NCI-H1105 treated with DMSO at 0.1 percent for 48 hours (cell line): Measurements from ENCODE around the gene FEN1.

Experiments
- DNase-seq: peaks from one replicate; lab custom pipeline; 2025; lab: John Stamatoyannopoulos, UW

Gene FEN1

DNA sequence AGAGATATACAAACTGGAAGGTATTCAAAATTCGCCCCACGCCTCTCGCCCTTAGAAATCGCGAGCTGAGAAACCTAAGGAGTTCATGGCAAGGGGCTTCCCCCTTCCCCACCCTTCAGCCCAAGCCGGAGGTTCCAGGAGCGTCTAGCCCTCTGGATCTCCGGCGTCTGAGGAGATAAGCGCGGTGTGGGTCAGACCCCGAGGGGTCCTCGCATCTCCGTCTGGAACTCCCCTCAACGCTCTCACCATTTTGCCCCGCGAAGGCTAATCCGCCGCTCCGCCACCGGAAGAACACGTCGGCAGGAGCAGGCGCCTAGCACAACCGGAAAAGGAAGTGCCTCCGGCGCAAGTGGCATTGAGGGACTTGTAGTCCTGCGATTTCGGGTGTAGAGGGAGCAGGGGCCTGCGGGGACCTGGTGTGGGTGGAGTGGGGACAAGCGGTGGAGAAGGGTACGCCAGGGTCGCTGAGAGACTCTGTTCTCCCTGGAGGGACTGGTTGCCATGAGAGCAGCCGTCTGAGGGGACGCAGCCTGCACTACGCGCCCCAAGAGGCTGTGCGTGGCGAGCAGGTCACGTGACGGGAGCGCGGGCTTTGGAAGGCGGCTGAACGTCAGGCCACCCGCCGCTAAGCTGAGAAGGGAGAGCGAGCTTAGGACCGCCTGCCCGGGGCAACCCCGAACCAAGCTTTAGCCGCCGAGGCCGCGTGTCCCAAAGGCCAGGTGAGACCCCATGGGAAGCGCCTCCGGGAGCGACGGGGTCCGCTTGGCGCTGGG lies at the start of gene FEN1, which contains the start of gene TMEM258:
Gene FEN1, plus strand, starts transcription at position 602 of the 773 bp plus-strand sequence. CDS start 2,451 bp downstream, outside the sequence.
Gene TMEM258, minus strand, starts transcription at position 290 of the 773 bp plus-strand sequence. Its CDS starts 41 bp downstream, at position 249.
- peak; percentile 91 for DNase-seq

- no peak for DNase-seq
These were observed 49.1 kb upstream of the FEN1 start for GRCh38 chr11:61743486-61744095.

GRCh38 chr11:61744181-61744580 lies 48.5 kb upstream of the FEN1 start:
- no peak for DNase-seq

GRCh38 chr11:61744609-61745156 lies 48.0 kb upstream of the FEN1 start:
- no peak for DNase-seq

- DNase-seq: no peak
These were observed 46.8 kb upstream of the FEN1 start for GRCh38 chr11:61745781-61746441.

- no peak for DNase-seq
These were observed 46.1 kb upstream of the FEN1 start for GRCh38 chr11:61746442-61747191.

GRCh38 chr11:61747192-61747966 lies 45.3 kb upstream of the FEN1 start:
- DNase-seq: no peak

- DNase-seq: no peak
These were observed 44.8 kb upstream of the FEN1 start for GRCh38 chr11:61747967-61748285.

DNA sequence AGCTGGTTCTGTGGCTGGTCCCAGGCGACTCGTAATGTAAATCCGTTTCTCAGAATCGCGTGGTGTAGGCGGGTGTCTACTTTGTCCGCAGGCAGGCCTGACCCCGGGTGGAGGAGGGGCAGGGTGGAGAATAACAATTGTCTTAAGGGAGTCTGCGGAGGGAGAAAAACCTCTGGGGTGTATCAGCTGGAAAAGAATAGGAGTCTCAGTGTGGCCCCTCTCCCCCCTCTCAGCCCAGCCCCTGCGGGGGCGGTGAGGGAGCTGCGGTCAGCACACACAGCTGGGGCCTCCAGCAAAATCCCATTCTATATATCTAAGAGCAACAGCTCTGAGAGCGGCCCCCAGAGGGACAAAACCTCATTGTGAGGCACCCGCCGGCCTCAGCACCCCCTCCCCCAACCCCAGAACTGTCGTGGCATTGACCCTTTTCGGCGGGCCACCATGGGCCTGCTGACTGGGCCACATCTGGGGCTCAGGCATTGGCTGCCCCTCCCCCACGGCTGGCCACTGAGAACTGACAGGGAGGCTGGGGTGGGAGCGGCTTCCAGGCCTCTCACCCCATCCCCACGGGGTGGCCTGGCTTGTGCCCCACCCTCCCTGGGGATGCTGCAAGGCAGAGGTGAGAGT lies 43.0 kb upstream of the FEN1 start:
- DNase-seq: no peak

DNA sequence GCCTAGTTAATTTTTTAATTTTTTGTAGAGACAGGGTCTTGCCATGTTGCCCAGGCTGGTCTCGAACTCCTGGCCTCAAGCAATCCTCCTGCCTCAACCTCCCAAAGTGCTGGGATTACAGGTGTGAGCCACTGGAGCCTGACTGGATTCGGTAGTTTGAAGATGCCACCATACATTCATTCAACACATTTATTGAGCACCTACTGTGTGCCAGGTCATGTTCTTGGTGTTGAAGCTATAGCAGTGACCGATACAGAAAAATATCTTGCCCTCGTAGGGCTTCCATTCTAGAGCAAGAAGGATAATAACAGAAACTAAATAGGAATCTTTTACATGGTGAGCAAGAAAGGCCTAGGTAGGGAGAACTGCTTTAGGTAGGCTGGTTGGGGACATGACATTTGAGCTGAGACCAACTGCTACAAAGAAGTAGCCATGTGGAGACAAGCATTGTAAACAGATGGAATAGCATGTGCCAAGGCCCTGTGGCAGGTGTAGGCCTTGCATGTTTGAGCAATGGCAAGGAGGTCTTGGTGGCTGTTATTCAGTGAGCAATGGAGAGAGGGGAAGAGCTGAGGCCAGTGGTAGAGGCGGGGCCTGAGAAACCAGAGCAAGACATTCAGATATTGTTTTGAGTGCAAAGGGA lies 42.0 kb upstream of the FEN1 start:
- DNase-seq: no peak

DNA sequence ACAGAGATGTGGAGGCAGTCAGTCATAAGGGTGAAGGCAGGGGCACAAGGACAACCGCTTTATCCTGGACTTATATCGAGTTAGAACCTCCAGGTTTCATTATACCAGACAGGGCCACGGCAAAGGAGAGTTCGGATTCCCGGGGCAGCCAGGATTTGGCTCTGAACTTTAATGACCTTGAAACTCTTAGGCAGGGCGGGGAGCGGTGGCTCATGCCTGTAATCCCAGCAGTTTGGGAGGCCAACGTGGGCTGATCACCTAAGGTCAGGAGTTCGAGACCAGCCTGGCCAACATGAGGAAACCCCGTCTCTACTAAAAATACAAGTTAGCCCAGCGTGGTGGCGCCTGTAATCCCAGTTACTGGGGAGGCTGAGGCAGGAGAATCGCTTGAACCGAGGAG lies 41.3 kb upstream of the FEN1 start:
- no peak for DNase-seq

GRCh38 chr11:61752117-61752924 lies 40.4 kb upstream of the FEN1 start, which contains the start of gene MYRF:
Gene MYRF (plus strand): TSS chr11:61752636. CDS start chr11:61752745, 109 bp downstream.
- peak; percentile 16 for DNase-seq

- DNase-seq: no peak
These were observed 39.7 kb upstream of the FEN1 start for GRCh38 chr11:61752925-61753521.

DNA sequence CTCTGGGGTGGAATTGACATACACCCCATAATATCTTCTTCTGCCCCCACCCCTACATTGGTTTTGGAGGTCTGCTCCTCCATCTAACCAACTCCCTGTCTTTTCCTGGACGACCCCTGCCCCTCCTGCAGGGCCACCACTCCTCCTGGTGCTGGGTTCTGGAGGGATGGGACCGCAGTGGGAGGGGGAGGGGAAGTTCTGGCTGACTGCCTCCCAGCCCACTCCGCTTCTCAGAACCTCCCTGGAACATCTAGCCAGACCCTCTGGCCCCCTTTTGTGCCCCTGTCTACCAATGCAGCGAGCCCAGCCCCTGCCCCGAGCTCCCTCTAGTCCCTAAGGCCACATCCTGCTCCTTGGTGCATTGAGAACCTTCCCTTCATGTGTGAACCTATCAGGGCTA lies 39.0 kb upstream of the FEN1 start:
- DNase-seq: no peak

- DNase-seq: no peak
These were observed 37.9 kb upstream of the FEN1 start for GRCh38 chr11:61754534-61755482.

DNA sequence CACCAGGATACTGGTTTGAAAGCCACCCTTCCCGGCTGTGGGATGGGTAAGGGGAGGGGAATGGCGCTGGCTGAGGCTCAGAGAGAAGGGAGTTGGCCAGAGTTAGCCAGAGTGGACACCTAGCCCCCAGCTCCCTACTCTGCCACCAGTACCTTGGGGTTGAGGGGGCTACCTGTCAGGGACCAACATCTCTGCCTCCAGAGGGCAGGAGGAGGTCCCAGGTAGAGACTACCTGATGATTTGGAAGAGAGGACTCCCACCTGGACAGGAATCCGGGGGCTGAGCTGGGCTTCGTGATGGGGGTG lies 36.6 kb upstream of the FEN1 start:
- DNase-seq: no peak

- no peak for DNase-seq
These were observed 36.1 kb upstream of the FEN1 start for GRCh38 chr11:61756452-61757212.
